Measurements from ENCODE around the gene PLAC9.

The PLAC9 gene

GRCh38 chr10:80158598-80159127, 26.1 kb downstream of the PLAC9 start:
- Histone ChIP-seq H4K20me1 (ENCODE audit: insufficient read depth, low read length) (no peaks in the 10 kb centered on the region), H3K4me1 (ENCODE audit: low read length) (no peaks in the 10 kb centered on the region), H2AFZ (ENCODE audit: low read length) (no peak overlapping the region), H3K27ac (ENCODE audit: low read length) (no peak overlapping the region), H3K9me2 (replicated peaks; ENCODE audit: insufficient read depth, low read length) (no peaks in the 10 kb centered on the region), H3K36me3 (replicated peaks; ENCODE audit: insufficient read depth, low read length) (peaks cover 18% of the 10 kb centered on the region; the same call in 1 of the 2 replicates), H3F3A (ENCODE audit: insufficient read depth, low read length) (no peaks in the 10 kb centered on the region), H3K9me3 (replicated peaks; ENCODE audit: insufficient read depth, low read length) (no peaks in the 10 kb centered on the region), H3K4me3 (ENCODE audit: low read length) (no peak overlapping the region), H3K4me2 (ENCODE audit: low read depth, low read length) (no peak overlapping the region), H3K9ac (ENCODE audit: low read length) (no peak overlapping the region), H3K79me2 (ENCODE audit: low read length) (0 out of 2 replicates have a peak, but pooled peaks cover 4% of the 10 kb centered on the region), H3K27me3 (replicated peaks; ENCODE audit: insufficient read depth, low read length) (no peaks in the 10 kb centered on the region)
- TF ChIP-seq EZH2 (optimal IDR thresholded peaks at IDR 0.05; ENCODE audit: low read depth, low read length) (no peak), CTCF (IDR thresholded peaks at IDR 0.05; ENCODE audit: low read length) (no peak), EZH2phosphoT487 (IDR thresholded peaks at IDR 0.05; ENCODE audit: low read length) (no peak)
- no peak for DNase-seq

GRCh38 chr10:80159166-80159873, 26.8 kb downstream of the PLAC9 start:
- Histone ChIP-seq H3K9me3 (replicated peaks; ENCODE audit: insufficient read depth, low read length) (no peaks in the 10 kb centered on the region), H3F3A (ENCODE audit: insufficient read depth, low read length) (no peaks in the 10 kb centered on the region), H3K4me2 (ENCODE audit: low read depth, low read length) (no peak overlapping the region), H3K36me3 (replicated peaks; ENCODE audit: insufficient read depth, low read length) (peaks cover 21% of the 10 kb centered on the region; the same call in 1 of the 2 replicates), H3K27ac (ENCODE audit: low read length) (no peak overlapping the region), H4K20me1 (ENCODE audit: insufficient read depth, low read length) (0 out of 2 replicates have a peak, but pooled peaks cover under 1% of the 10 kb centered on the region), H3K4me3 (ENCODE audit: low read length) (no peak overlapping the region), H3K9me2 (replicated peaks; ENCODE audit: insufficient read depth, low read length) (no peaks in the 10 kb centered on the region), H3K27me3 (replicated peaks; ENCODE audit: insufficient read depth, low read length) (no peaks in the 10 kb centered on the region), H3K9ac (ENCODE audit: low read length) (no peak overlapping the region), H2AFZ (ENCODE audit: low read length) (no peak overlapping the region), H3K4me1 (ENCODE audit: low read length) (no peaks in the 10 kb centered on the region), H3K79me2 (ENCODE audit: low read length) (peaks cover 9% of the 10 kb centered on the region; the same call in 1 of the 2 replicates)
- no peak for DNase-seq
- TF ChIP-seq EZH2 (optimal IDR thresholded peaks at IDR 0.05; ENCODE audit: low read depth, low read length) (no peak), EZH2phosphoT487 (IDR thresholded peaks at IDR 0.05; ENCODE audit: low read length) (no peak), CTCF (IDR thresholded peaks at IDR 0.05; ENCODE audit: low read length) (no peak)

- H3K79me2 ChIP-seq (ENCODE audit: low read length): peaks cover 21% of the 10 kb centered on the region
- DNase-seq: no peak
- TF ChIP-seq EZH2 (optimal IDR thresholded peaks at IDR 0.05; ENCODE audit: low read depth, low read length) (no peak), EZH2phosphoT487 (IDR thresholded peaks at IDR 0.05; ENCODE audit: low read length) (no peak), CTCF (IDR thresholded peaks at IDR 0.05; ENCODE audit: low read length) (no peak)
- no peak overlapping the region for H3K27ac ChIP-seq (ENCODE audit: low read length)
- peaks cover 20% of the 10 kb centered on the region; the same call in 1 of the 2 replicates for H3K36me3 ChIP-seq (replicated peaks; ENCODE audit: insufficient read depth, low read length)
- H4K20me1 ChIP-seq (ENCODE audit: insufficient read depth, low read length): 0 out of 2 replicates have a peak, but pooled peaks cover 7% of the 10 kb centered on the region
- H2AFZ ChIP-seq (ENCODE audit: low read length): no peak overlapping the region
- H3K4me3 ChIP-seq (ENCODE audit: low read length): no peak overlapping the region
- H3K9me2 ChIP-seq (replicated peaks; ENCODE audit: insufficient read depth, low read length): no peaks in the 10 kb centered on the region
- no peak overlapping the region for H3K9ac ChIP-seq (ENCODE audit: low read length)
- no peaks in the 10 kb centered on the region for H3F3A ChIP-seq (ENCODE audit: insufficient read depth, low read length)
- H3K9me3 ChIP-seq (replicated peaks; ENCODE audit: insufficient read depth, low read length): no peaks in the 10 kb centered on the region
- no peaks in the 10 kb centered on the region for H3K4me1 ChIP-seq (ENCODE audit: low read length)
- no peaks in the 10 kb centered on the region for H3K27me3 ChIP-seq (replicated peaks; ENCODE audit: insufficient read depth, low read length)
- H3K4me2 ChIP-seq (ENCODE audit: low read depth, low read length): no peak overlapping the region
Observed at GRCh38 chr10:80160361-80161320, 28.1 kb downstream of the PLAC9 start.

Measured in MM.1S (cell line).